Stimulated activated CD4-positive, alpha-beta T cell treated with anti-CD3 and anti-CD28 coated beads, Interleukin-2, amount 100 ng/mL, for 4 hours (primary cell): ENCODE data around the gene BRCA2.

ENCODE experiments used
- DNase-seq: peaks from one replicate; pipeline ENCODE4 v3.0.0-alpha.2; 2020; ENCODE audit warnings: low read depth

Gene BRCA2

GRCh38 chr13:32385410-32385809, 70.1 kb downstream of the BRCA2 start:
- DNase-seq, result no peak

- DNase-seq, result no peak
Observed at GRCh38 chr13:32390048-32390447, 74.7 kb downstream of the BRCA2 start.

- no peak for DNase-seq
Observed at GRCh38 chr13:32390484-32390883, 75.2 kb downstream of the BRCA2 start.

GRCh38 chr13:32391101-32391619, 75.9 kb downstream of the BRCA2 start:
- DNase-seq, result no peak

- DNase-seq, result no peak
Observed at GRCh38 chr13:32403108-32403507, 87.8 kb downstream of the BRCA2 start.

GRCh38 chr13:32407854-32408253, 92.5 kb downstream of the BRCA2 start:
- no peak for DNase-seq

- DNase-seq, result no peak
Observed at GRCh38 chr13:32408296-32409000, 93.1 kb downstream of the BRCA2 start.

GRCh38 chr13:32409001-32409313, 93.6 kb downstream of the BRCA2 start:
- no peak for DNase-seq

GRCh38 chr13:32409561-32410421, 94.5 kb downstream of the BRCA2 start:
- DNase-seq, result no peak

GRCh38 chr13:32413284-32413683, 98.0 kb downstream of the BRCA2 start:
- DNase-seq, result no peak

- DNase-seq, result no peak
Observed at GRCh38 chr13:32414580-32414979, 99.3 kb downstream of the BRCA2 start.

- no peak for DNase-seq
Observed at GRCh38 chr13:32415019-32415418, 99.7 kb downstream of the BRCA2 start.

- DNase-seq, result no peak
Observed at GRCh38 chr13:32417995-32418394, 102.7 kb downstream of the BRCA2 start.

- no peak for DNase-seq
Observed at GRCh38 chr13:32419862-32420261, 104.6 kb downstream of the BRCA2 start.

GRCh38 chr13:32423592-32423991, 108.3 kb downstream of the BRCA2 start:
- no peak for DNase-seq

GRCh38 chr13:32425158-32425557, 109.8 kb downstream of the BRCA2 start:
- no peak for DNase-seq

GRCh38 chr13:32426191-32426989, 111.1 kb downstream of the BRCA2 start:
- DNase-seq, result peak; percentile 22

- peak; percentile 37 for DNase-seq
Observed at GRCh38 chr13:32426990-32427851, 111.9 kb downstream of the BRCA2 start.

GRCh38 chr13:32427852-32428580, 112.7 kb downstream of the BRCA2 start, which contains the start of gene N4BP2L1:
Gene N4BP2L1 (minus strand): TSS chr13:32428130. CDS start chr13:32428082, 48 bp downstream.
- peak; percentile 87 for DNase-seq

GRCh38 chr13:32428581-32429432, 113.5 kb downstream of the BRCA2 start:
- DNase-seq, result no peak
